H1 (cell line): ENCODE measurements around the gene PCCA. TPM values are rescaled to one million over a fixed set of nuclear protein-coding genes. Genes with fewer than 3 reads are reported as not detected.
A peak's percentile ranks its signal among the peaks of the same experiment; 100 is the strongest.

Experiments
- CTCF ChIA-PET: fragments of 300-600 bp; sonication (Branson Sonifier 250); formaldehyde crosslinking; loops from one replicate; lab custom pipeline; 2021; ENCODE audit not compliant: partially characterized antibody; lab: Charles Lee
- POLR2A ChIA-PET: fragments of 300-600 bp; sonication (Branson Sonifier 250); formaldehyde crosslinking; loops from one replicate; lab custom pipeline; 2021; ENCODE audit warnings: inconsistent platforms; ENCODE audit not compliant: partially characterized antibody; lab: Charles Lee
- DNase-seq, 2 experiments: peaks; one replicate each; pipeline versions ENCODE4 v3.0.0 to v3.0.0-alpha.2; 2010 to 2022; ENCODE audit warnings: low spot score in 2 of 2, low read depth in 1 of 2, mixed read lengths in 1 of 2
- FAIRE-seq: peaks from 2 replicates; lab custom pipeline; 2011; peaks lifted over from hg19 to GRCh38; lab: Jason Lieb, UNC
- H2AFZ ChIP-seq: 2 replicates; pipeline ENCODE4 v1.8.1; 2012; ENCODE audit warnings: low read length, inconsistent platforms
- H2AK5ac ChIP-seq: 2 replicates; pipeline ENCODE4 v1.6.1; 2013; ENCODE audit warnings: low read depth, low read length
- H2BK120ac ChIP-seq: replicated peaks from 2 replicates; pipeline ENCODE3; 2013; ENCODE audit warnings: low read depth, low read length, inconsistent platforms
- H2BK12ac ChIP-seq: 2 replicates; pipeline ENCODE4 v1.6.1; 2013; ENCODE audit warnings: low read depth, low read length
- H2BK15ac ChIP-seq: 2 replicates; pipeline ENCODE4 v1.6.1; 2013; ENCODE audit warnings: low read length
- H2BK20ac ChIP-seq: 2 replicates; pipeline ENCODE4 v1.6.1; 2013; ENCODE audit warnings: low read length
- H2BK5ac ChIP-seq: 2 replicates; pipeline ENCODE4 v1.6.1; 2013; ENCODE audit warnings: low read depth, low read length
- H3K14ac ChIP-seq: 2 replicates; pipeline ENCODE4 v1.6.1; 2013; ENCODE audit warnings: inconsistent platforms; ENCODE audit not compliant: insufficient read length
- H3K18ac ChIP-seq: 2 replicates; pipeline ENCODE4 v1.6.1; 2013; ENCODE audit warnings: low read length; ENCODE audit errors: extremely low read depth
- H3K23ac ChIP-seq: 2 replicates; pipeline ENCODE4 v1.6.1; 2013; ENCODE audit warnings: inconsistent platforms; ENCODE audit not compliant: insufficient read length
- H3K23me2 ChIP-seq: 2 replicates; pipeline ENCODE4 v1.6.1; 2013; ENCODE audit warnings: low read depth, low read length
- H3K27ac ChIP-seq: 2 replicates; pipeline ENCODE4 v1.6.1; 2011; ENCODE audit warnings: low read depth, low read length, inconsistent platforms
- H3K27me3 ChIP-seq, 4 experiments: replicated peaks in 1 of 4; 1 replicate in 1 of 4; 2 replicates in 3 of 4; pipeline versions ENCODE4 v1.6.1 to v1.8.1; 2011 to 2013; ENCODE audit warnings: low read length in 3 of 4, mild to moderate bottlenecking in 3 of 4, inconsistent platforms in 2 of 4, mixed read lengths in 2 of 4, moderate library complexity in 1 of 4; ENCODE audit not compliant: control insufficient read depth in 3 of 4, insufficient read depth in 3 of 4; ENCODE audit errors: extremely low read depth in 1 of 4
- H3K36me3 ChIP-seq, 4 experiments: 2 replicates each; pipeline versions ENCODE4 v1.6.1 to v1.8.1; 2011 to 2013; ENCODE audit warnings: mild to moderate bottlenecking in 4 of 4, low read length in 3 of 4, moderate library complexity in 2 of 4, control low read depth in 1 of 4, inconsistent platforms in 1 of 4; ENCODE audit not compliant: insufficient read depth in 4 of 4, control insufficient read depth in 2 of 4
- H3K4ac ChIP-seq: replicated peaks from 2 replicates; pipeline ENCODE3; 2013; ENCODE audit warnings: low read length, low read depth, mixed read lengths, inconsistent platforms; ENCODE audit not compliant: insufficient read length
- H3K4me1 ChIP-seq, 4 experiments: replicated peaks in 1 of 4; 1 replicate in 1 of 4; 2 replicates in 3 of 4; pipeline versions ENCODE4 v1.6.1 to v1.8.1; 2011 to 2013; ENCODE audit warnings: low read length in 3 of 4, inconsistent platforms in 2 of 4, mixed read lengths in 1 of 4; ENCODE audit not compliant: insufficient read depth in 4 of 4, control insufficient read depth in 3 of 4
- H3K4me2 ChIP-seq, 2 experiments: 2 replicates each; pipeline versions ENCODE4 v1.6.1 to v1.8.1; 2011 to 2013; ENCODE audit warnings: low read depth in 2 of 2, low read length in 2 of 2, control low read depth in 1 of 2, inconsistent platforms in 1 of 2, mild to moderate bottlenecking in 1 of 2; ENCODE audit not compliant: insufficient read depth in 1 of 2
- H3K4me3 ChIP-seq, 4 experiments: fragments of 200-600, 300-600 bp in 1 of 4; sonication (generic), shearing (Covaris generic), sonication (Bioruptor Twin) in 1 of 4; 2 replicates each; pipeline versions ENCODE4 v1.5.1 to v1.8.1; 2011 to 2016; ENCODE audit warnings: low read length in 4 of 4, low read depth in 3 of 4, control low read depth in 2 of 4, inconsistent platforms in 2 of 4, mild to moderate bottlenecking in 2 of 4, mixed read lengths in 1 of 4, moderate library complexity in 1 of 4; ENCODE audit not compliant: insufficient read depth in 2 of 4; ENCODE audit errors: extremely low read depth in 1 of 4
- H3K56ac ChIP-seq: replicated peaks from 2 replicates; pipeline ENCODE3; 2013; ENCODE audit warnings: low read depth, mild to moderate bottlenecking, mixed read lengths, low read length, inconsistent platforms; ENCODE audit not compliant: insufficient read length
- H3K79me1 ChIP-seq: 2 replicates; pipeline ENCODE4 v1.6.1; 2013; ENCODE audit warnings: low read depth, low read length, control low read depth
- H3K79me2 ChIP-seq, 2 experiments: 2 replicates each; pipeline versions ENCODE4 v1.6.1 to v1.8.1; 2012 to 2013; ENCODE audit warnings: low read length in 2 of 2, mild to moderate bottlenecking in 2 of 2, inconsistent platforms in 1 of 2; ENCODE audit not compliant: insufficient read depth in 2 of 2, control insufficient read depth in 1 of 2
- H3K9ac ChIP-seq, 4 experiments: replicated peaks in 1 of 4; 1 replicate in 1 of 4; 2 replicates in 3 of 4; pipeline versions ENCODE4 v1.6.1 to v1.8.1; 2011 to 2013; ENCODE audit warnings: low read depth in 3 of 4, low read length in 3 of 4, control low read depth in 2 of 4, mild to moderate bottlenecking in 2 of 4, moderate library complexity in 2 of 4, inconsistent platforms in 1 of 4; ENCODE audit errors: extremely low read depth in 1 of 4
- H3K9me3 ChIP-seq, 2 experiments: 2 replicates each; pipeline versions ENCODE4 v1.6.1 to v1.8.1; 2012 to 2013; ENCODE audit warnings: mild to moderate bottlenecking in 2 of 2, moderate library complexity in 2 of 2, control low read depth in 1 of 2, inconsistent platforms in 1 of 2, low read depth in 1 of 2, low read length in 1 of 2, mixed read lengths in 1 of 2; ENCODE audit not compliant: insufficient read depth in 2 of 2
- H4K20me1 ChIP-seq, 2 experiments: replicated peaks in 1 of 2; 2 replicates each; pipeline versions ENCODE3 to v1.8.1; 2011 to 2013; ENCODE audit warnings: inconsistent platforms in 2 of 2, low read length in 2 of 2, mild to moderate bottlenecking in 1 of 2; ENCODE audit not compliant: insufficient read depth in 2 of 2, control insufficient read depth in 1 of 2
- H4K5ac ChIP-seq: 2 replicates; pipeline ENCODE4 v1.6.1; 2013; ENCODE audit warnings: low read length, low read depth, mixed read lengths, inconsistent platforms; ENCODE audit not compliant: insufficient read length
- H4K8ac ChIP-seq: 2 replicates; pipeline ENCODE4 v1.8.0; 2013; ENCODE audit warnings: mild to moderate bottlenecking, moderate library complexity, low read length, inconsistent platforms; ENCODE audit not compliant: insufficient read depth; ENCODE audit errors: extremely low read depth
- H4K91ac ChIP-seq: replicated peaks from 2 replicates; pipeline ENCODE3; 2013; ENCODE audit warnings: low read length, mixed read lengths, inconsistent platforms; ENCODE audit not compliant: insufficient read length
- ASH2L ChIP-seq: fragments of 200-600, 300-600 bp; sonication (generic); IDR thresholded peaks from one replicate; pipeline ENCODE4 v1.7.1; 2017; ENCODE audit warnings: low read length
- CHD2 ChIP-seq: IDR thresholded peaks from 2 replicates; pipeline ENCODE4 v1.6.1; 2012; ENCODE audit warnings: low read length, improper control_type of control experiment
- EGR1 ChIP-seq: IDR thresholded peaks from 2 replicates; pipeline ENCODE4 v1.6.1; 2011; ENCODE audit warnings: low read depth, low read length, borderline replicate concordance
- KDM4A ChIP-seq: IDR thresholded peaks from one replicate; pipeline ENCODE4 v1.7.1; 2012; ENCODE audit warnings: low read depth, mild to moderate bottlenecking, moderate library complexity, low read length, inconsistent platforms; ENCODE audit not compliant: severe bottlenecking
- MAFK ChIP-seq: IDR thresholded peaks from 2 replicates; pipeline ENCODE4 v1.6.1; 2012; ENCODE audit warnings: low read depth, mild to moderate bottlenecking, improper control_type of control experiment, low read length
- RBBP5 ChIP-seq: IDR thresholded peaks from 2 replicates; pipeline ENCODE4 v1.7.1; 2012; ENCODE audit warnings: low read depth, mild to moderate bottlenecking, inconsistent platforms, low read length, moderate library complexity, borderline replicate concordance
- RFX5 ChIP-seq: IDR thresholded peaks from 2 replicates; pipeline ENCODE4 v1.6.1; 2011; ENCODE audit warnings: low read depth, low read length, improper control_type of control experiment, borderline replicate concordance
- SP4 ChIP-seq: IDR thresholded peaks from 2 replicates; pipeline ENCODE4 v1.6.1; 2012; ENCODE audit warnings: low read length, inconsistent platforms
- SRF ChIP-seq: IDR thresholded peaks from 2 replicates; pipeline ENCODE4 v1.6.1; 2011; ENCODE audit warnings: mild to moderate bottlenecking, low read depth, low read length, moderate library complexity
- TAF1 ChIP-seq: IDR thresholded peaks from 2 replicates; pipeline ENCODE4 v1.6.1; 2011; ENCODE audit warnings: mild to moderate bottlenecking, low read depth, low read length
- ZNF274 ChIP-seq: IDR thresholded peaks from 2 replicates; pipeline ENCODE4 v1.7.0; 2012; ENCODE audit warnings: low read length, borderline replicate concordance; ENCODE audit errors: extremely low read depth
- WGBS, 2 experiments: shearing (Covaris generic) in 1 of 2; methylation state at CpG; one replicate each; pipeline versions ENCODE4 v1.1.6 to v1.1.7; 2013 to 2015; ENCODE audit warnings: low lambda C conversion rate in 2 of 2, mixed read lengths in 2 of 2, inconsistent platforms in 1 of 2, low coverage in 1 of 2, missing lambda C conversion rate in 1 of 2; ENCODE audit not compliant: insufficient replicate concordance in 2 of 2, insufficient coverage in 1 of 2, insufficient read length in 1 of 2; ENCODE audit errors: extremely low coverage in 1 of 2, missing lambda C conversion rate in 1 of 2; 5-methylcytosine and 5-hydroxymethylcytosine counted together
- polyA plus RNA-seq, 7 experiments: library from polyadenylated mRNA; depleted of rRNA in 3 of 7; stranded (reverse) in 5 of 7; unstranded in 2 of 7; fragments of >200 nt in 5 of 7; fragments of 200-250 nt in 2 of 7; gene quantifications; 1 replicate in 5 of 7; 2 replicates in 1 of 7; 4 replicates in 1 of 7; pipeline versions ENCODE4 v1.2.1 to v1.2.3, GENCODE V29; 2011 to 2013; ENCODE audit warnings: missing spikeins in 2 of 7, mixed read lengths in 2 of 7
- total RNA-seq: library from RNA; stranded (reverse); fragmentation: NEBNext Ultra II Directional; extraction: Animal tissue kit (Norgen Biotek cat#: 25700); gene quantifications from 2 replicates; pipeline ENCODE4 v1.2.1, GENCODE V29; 2021

The PCCA gene
- total and polyA plus RNA-seq, 2 of the 8 experiments (the other 6 are each of a cell fraction or from before 2014, with no cell fraction given) = 18.4 to 49.8 TPM

DNA sequence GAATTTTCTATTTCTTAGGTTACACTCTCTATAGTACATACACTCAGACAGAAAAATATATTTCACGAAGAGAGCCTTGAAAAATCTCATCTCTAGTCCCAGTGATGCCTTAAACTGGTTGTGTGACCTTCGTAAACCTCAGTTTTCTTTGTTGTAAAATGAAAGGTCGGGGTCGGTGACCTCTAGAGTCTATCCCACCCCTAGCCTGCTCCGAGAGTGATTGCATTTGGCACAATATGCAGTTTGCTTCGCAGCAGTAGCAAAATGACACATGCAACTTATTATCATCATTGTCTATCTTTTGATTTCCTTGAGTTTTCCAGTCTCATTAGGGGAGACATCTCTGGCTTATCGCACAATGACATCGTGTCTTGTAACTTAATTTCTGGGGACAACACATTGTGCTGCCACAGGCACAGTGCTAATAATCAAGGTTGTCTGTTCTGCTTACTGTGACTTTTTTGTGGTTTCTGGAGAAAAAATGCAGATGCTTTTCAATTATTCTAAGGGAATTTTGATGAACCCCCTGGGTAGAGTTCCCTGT lies 384.7 kb downstream of the PCCA start:
- no peak overlapping the region for H3K4me3 ChIP-seq
- no peak overlapping the region; the same call in 1 of the 2 replicates for H2BK12ac ChIP-seq
- CTCF ChIA-PET = interaction anchor here (0.9 kb wide), 1 partner anchor 13 kb away, joined by 4 read pairs; no protein-coding TSS in a partner anchor
- 85% methylated on average over 8 of the region's 8 CpGs; no CpG with 5 or more reads in 1 of the 2 experiments for WGBS, 2 experiments
- H3K23ac ChIP-seq = no peak overlapping the region
- H3K9ac ChIP-seq = no peak overlapping the region
- DNase-seq = no peak
- no peak overlapping the region for H3K27ac ChIP-seq
- H4K5ac ChIP-seq = no peak overlapping the region
- no peak for TF ChIP-seq MAFK
- no peak for TF ChIP-seq CHD2
- TF ChIP-seq SP4 = no peak
- TF ChIP-seq RBBP5 = no peak
- TF ChIP-seq SRF = no peak
- no peak for TF ChIP-seq RFX5
- no peak for TF ChIP-seq EGR1
- TF ChIP-seq TAF1 = no peak
- TF ChIP-seq ZNF274 = no peak
- no peak for TF ChIP-seq ASH2L
- TF ChIP-seq KDM4A = no peak
- TF ChIP-seq, all 59 proteins: peak for 0
- Histone ChIP-seq H4K20me1 (no peaks in the 10 kb centered on the region), H3K4me1 (peaks cover 6 to 19% (median 13%) of the 10 kb centered on the region in 4 experiments), H2AK5ac (no peak overlapping the region), H3K23me2 (no peaks in the 10 kb centered on the region; the same call in 1 of the 2 replicates), H2BK5ac (no peak overlapping the region), H4K91ac (no peak overlapping the region), H3K4me2 (peak overlapping the region in 1 of 2 experiments; percentile 1; a peak in 1 of 4 replicates), H2BK120ac (no peak overlapping the region), H3K36me3 (no peaks in the 10 kb centered on the region), H3K79me2 (no peaks in the 10 kb centered on the region), H2BK15ac (no peak overlapping the region), H3K79me1 (no peaks in the 10 kb centered on the region), H3K18ac (no peak overlapping the region; the same call in 1 of the 2 replicates), H3K14ac (no peak overlapping the region), H2AFZ (no peak overlapping the region), H2BK20ac (no peak overlapping the region), H3K27me3 (no peaks in the 10 kb centered on the region), H3K56ac (no peak overlapping the region), H3K4ac (no peak overlapping the region), H3K9me3 (no peaks in the 10 kb centered on the region), H4K8ac (no peak overlapping the region)
- POLR2A ChIA-PET = interaction anchor here (1.2 kb wide), 1 partner anchor 11 kb away, joined by 4 read pairs; no protein-coding TSS in a partner anchor
- no peak for FAIRE-seq
